ENCODE data around the gene CDC42BPA. TPM values are rescaled to one million over a fixed set of nuclear protein-coding genes. Genes with fewer than 3 reads are reported as not detected.

CDC42BPA gene
- total and polyA plus RNA-seq, 2 of the 13 experiments (the other 11 are each of a cell fraction or from before 2014, with no cell fraction given) = 6.5 to 16.0 TPM

DNA sequence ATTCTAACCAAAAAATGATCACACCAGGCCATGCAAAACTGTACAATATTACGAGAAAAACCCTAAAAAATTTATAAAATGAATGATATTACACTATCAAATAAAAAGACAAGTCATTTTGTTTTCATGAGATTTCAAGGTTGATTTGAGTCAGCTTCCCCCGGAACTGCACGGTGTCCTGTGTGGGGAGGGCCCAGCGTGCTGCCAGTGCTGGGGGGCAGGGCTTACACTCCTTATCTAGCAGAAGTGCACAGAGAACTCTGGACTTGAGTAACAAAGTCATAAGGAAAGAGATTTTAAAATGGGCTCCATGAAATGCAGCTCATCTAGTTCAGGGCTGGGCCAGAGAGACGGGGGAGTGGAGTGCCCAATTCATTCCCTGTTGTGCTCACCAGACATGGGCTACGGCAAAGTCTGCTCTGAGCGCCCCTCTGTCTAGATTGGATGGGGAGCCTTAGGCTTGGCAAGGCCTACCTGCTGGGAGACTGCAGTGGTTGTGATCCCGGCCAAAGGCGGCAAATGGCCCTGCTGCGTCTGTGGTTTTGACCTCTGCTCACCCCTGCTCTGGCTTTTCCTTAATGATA is 328.1 kb downstream of the CDC42BPA start (continued):
- TF ChIP-seq MAX (IDR thresholded peaks at IDR 0.05) = 0 out of 2 replicates have a peak, but pooled peaks have one; percentile 36
- TF ChIP-seq, protein P1, sequence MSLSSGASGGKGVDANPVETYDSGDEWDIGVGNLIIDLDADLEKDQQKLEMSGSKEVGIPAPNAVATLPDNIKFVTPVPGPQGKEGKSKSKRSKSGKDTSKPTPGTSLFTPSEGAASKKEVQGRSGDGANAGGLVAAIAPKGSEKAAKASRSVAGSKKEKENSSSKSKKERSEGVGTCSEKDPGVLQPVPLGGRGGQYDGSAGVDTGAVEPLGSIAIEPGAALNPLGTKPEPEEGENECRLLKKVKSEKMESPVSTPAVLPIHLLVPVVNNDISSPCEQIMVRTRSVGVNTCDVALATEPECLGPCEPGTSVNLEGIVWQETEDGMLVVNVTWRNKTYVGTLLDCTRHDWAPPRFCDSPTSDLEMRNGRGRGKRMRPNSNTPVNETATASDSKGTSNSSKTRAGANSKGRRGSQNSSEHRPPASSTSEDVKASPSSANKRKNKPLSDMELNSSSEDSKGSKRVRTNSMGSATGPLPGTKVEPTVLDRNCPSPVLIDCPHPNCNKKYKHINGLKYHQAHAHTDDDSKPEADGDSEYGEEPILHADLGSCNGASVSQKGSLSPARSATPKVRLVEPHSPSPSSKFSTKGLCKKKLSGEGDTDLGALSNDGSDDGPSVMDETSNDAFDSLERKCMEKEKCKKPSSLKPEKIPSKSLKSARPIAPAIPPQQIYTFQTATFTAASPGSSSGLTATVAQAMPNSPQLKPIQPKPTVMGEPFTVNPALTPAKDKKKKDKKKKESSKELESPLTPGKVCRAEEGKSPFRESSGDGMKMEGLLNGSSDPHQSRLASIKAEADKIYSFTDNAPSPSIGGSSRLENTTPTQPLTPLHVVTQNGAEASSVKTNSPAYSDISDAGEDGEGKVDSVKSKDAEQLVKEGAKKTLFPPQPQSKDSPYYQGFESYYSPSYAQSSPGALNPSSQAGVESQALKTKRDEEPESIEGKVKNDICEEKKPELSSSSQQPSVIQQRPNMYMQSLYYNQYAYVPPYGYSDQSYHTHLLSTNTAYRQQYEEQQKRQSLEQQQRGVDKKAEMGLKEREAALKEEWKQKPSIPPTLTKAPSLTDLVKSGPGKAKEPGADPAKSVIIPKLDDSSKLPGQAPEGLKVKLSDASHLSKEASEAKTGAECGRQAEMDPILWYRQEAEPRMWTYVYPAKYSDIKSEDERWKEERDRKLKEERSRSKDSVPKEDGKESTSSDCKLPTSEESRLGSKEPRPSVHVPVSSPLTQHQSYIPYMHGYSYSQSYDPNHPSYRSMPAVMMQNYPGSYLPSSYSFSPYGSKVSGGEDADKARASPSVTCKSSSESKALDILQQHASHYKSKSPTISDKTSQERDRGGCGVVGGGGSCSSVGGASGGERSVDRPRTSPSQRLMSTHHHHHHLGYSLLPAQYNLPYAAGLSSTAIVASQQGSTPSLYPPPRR (CRISPR knock-in tag; IDR thresholded peaks at IDR 0.05; ENCODE audit: borderline replicate concordance) = peak; percentile 18; the same call in 1 of the 2 replicates
- TF ChIP-seq ZNF788 (CRISPR knock-in tag; IDR thresholded peaks at IDR 0.05; ENCODE audit: borderline replicate concordance) = peak; percentile 37; the same call in 1 of the 2 replicates
- TF ChIP-seq, protein P2, sequence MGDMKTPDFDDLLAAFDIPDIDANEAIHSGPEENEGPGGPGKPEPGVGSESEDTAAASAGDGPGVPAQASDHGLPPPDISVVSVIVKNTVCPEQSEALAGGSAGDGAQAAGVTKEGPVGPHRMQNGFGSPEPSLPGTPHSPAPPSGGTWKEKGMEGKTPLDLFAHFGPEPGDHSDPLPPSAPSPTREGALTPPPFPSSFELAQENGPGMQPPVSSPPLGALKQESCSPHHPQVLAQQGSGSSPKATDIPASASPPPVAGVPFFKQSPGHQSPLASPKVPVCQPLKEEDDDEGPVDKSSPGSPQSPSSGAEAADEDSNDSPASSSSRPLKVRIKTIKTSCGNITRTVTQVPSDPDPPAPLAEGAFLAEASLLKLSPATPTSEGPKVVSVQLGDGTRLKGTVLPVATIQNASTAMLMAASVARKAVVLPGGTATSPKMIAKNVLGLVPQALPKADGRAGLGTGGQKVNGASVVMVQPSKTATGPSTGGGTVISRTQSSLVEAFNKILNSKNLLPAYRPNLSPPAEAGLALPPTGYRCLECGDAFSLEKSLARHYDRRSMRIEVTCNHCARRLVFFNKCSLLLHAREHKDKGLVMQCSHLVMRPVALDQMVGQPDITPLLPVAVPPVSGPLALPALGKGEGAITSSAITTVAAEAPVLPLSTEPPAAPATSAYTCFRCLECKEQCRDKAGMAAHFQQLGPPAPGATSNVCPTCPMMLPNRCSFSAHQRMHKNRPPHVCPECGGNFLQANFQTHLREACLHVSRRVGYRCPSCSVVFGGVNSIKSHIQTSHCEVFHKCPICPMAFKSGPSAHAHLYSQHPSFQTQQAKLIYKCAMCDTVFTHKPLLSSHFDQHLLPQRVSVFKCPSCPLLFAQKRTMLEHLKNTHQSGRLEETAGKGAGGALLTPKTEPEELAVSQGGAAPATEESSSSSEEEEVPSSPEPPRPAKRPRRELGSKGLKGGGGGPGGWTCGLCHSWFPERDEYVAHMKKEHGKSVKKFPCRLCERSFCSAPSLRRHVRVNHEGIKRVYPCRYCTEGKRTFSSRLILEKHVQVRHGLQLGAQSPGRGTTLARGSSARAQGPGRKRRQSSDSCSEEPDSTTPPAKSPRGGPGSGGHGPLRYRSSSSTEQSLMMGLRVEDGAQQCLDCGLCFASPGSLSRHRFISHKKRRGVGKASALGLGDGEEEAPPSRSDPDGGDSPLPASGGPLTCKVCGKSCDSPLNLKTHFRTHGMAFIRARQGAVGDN (CRISPR knock-in tag; IDR thresholded peaks at IDR 0.05) = peak; percentile 70
- no peak for TF ChIP-seq AGO1 (IDR thresholded peaks at IDR 0.05; ENCODE audit: low read depth, low read length, poor library complexity, severe bottlenecking)
- no peak for TF ChIP-seq ZNF709 (CRISPR knock-in tag; IDR thresholded peaks at IDR 0.05)
- TF ChIP-seq KMT2A (CRISPR knock-in tag; IDR thresholded peaks at IDR 0.05) = no peak
- peak; percentile 84 for TF ChIP-seq ZBTB38 (CRISPR knock-in tag; IDR thresholded peaks at IDR 0.05)
